HCT116 (cell line): ENCODE measurements around the gene SPDYE4. TPM values are rescaled to one million over a fixed set of nuclear protein-coding genes. Genes with fewer than 3 reads are reported as not detected.

Experiments
- ATAC-seq: fragments of 200-7000 bp; cut with Tn5 transposase; 2 replicates; pipeline ENCODE4 v1.9.1; 2020; ENCODE audit warnings: mild to moderate bottlenecking, moderate library complexity
- BruUV-seq: library from RNA; stranded (reverse); fragments of 400-500 nt; replicated peaks from 2 replicates; lab custom pipeline; 2021; lab: Mats Ljungman, UMichigan
- CTCF ChIA-PET: fragments of 300-600 bp; sonication (Branson Sonifier 250); formaldehyde crosslinking; loops from one replicate; lab custom pipeline; 2021; ENCODE audit warnings: antibody characterized with exemption; lab: Charles Lee
- POLR2A ChIA-PET: fragments of 300-600, 350-600 bp; sonication (Branson Sonifier 250); formaldehyde crosslinking; loops from one replicate; lab custom pipeline; 2021; ENCODE audit warnings: antibody characterized with exemption; lab: Charles Lee
- RAD21 ChIA-PET, 2 experiments: fragments of 300-600 bp; sonication (Branson Sonifier 250); formaldehyde crosslinking; loops; one replicate each; lab custom pipeline; 2023; ENCODE audit warnings: low total read pairs in 2 of 2; ENCODE audit not compliant: uncharacterized antibody in 2 of 2, unreplicated experiment in 2 of 2, low non-redundant PET in 1 of 2; lab: Charles Lee
- DNase-seq: peaks from one replicate; pipeline ENCODE4 v3.0.0-alpha.2; 2010; ENCODE audit warnings: low read depth, low spot score
- H2AFZ ChIP-seq: fragments of 200-600 bp; shearing (Covaris generic), sonication (generic); 2 replicates; pipeline ENCODE4 v1.6.1; 2017; ENCODE audit warnings: low read depth, mixed run types, mixed read lengths, antibody characterized with exemption, low read length; ENCODE audit not compliant: poor library complexity, severe bottlenecking
- H3K27ac ChIP-seq: 2 replicates; pipeline ENCODE4 v1.5.1; 2012; ENCODE audit warnings: low read depth, low read length
- H3K27me3 ChIP-seq: fragments of 200-600 bp; sonication (generic); 2 replicates; pipeline ENCODE4 v1.6.1; 2016; ENCODE audit warnings: mixed run types, low read length, mixed read lengths; ENCODE audit not compliant: insufficient read depth
- H3K36me3 ChIP-seq, 2 experiments: fragments of 200-500 bp in 1 of 2; fragments of 200-600 bp in 1 of 2; sonication (Bioruptor generic) in 1 of 2; sonication (generic) in 1 of 2; 2 replicates each; pipeline versions ENCODE4 v1.5.1 to v1.6.1; 2014 to 2016; ENCODE audit warnings: low read length in 2 of 2, inconsistent platforms in 1 of 2, mixed read lengths in 1 of 2, mixed run types in 1 of 2; ENCODE audit not compliant: insufficient read depth in 2 of 2, control insufficient read depth in 1 of 2
- H3K4me1 ChIP-seq, 2 experiments: fragments of 200-600 bp in 1 of 2; sonication (generic) in 1 of 2; 2 replicates each; pipeline versions ENCODE4 v1.5.1 to v1.6.1; 2012 to 2017; ENCODE audit warnings: low read length in 2 of 2, inconsistent platforms in 1 of 2, mild to moderate bottlenecking in 1 of 2, mixed read lengths in 1 of 2, mixed run types in 1 of 2, moderate library complexity in 1 of 2; ENCODE audit not compliant: insufficient read depth in 2 of 2, control insufficient read depth in 1 of 2
- H3K4me2 ChIP-seq: fragments of 200-600 bp; sonication (generic); 2 replicates; pipeline ENCODE4 v1.6.1; 2017; ENCODE audit warnings: mixed run types, low read length, mixed read lengths
- H3K4me3 ChIP-seq, 2 experiments: fragments of 200-600 bp in 1 of 2; sonication (generic) in 1 of 2; replicated peaks in 1 of 2; 2 replicates each; pipeline ENCODE4 v1.5.1; 2011 to 2016; ENCODE audit warnings: low read length in 2 of 2, control low read depth in 1 of 2, low read depth in 1 of 2, mild to moderate bottlenecking in 1 of 2, mixed read lengths in 1 of 2, mixed run types in 1 of 2
- H3K79me2 ChIP-seq: fragments of 200-600 bp; sonication (generic); 2 replicates; pipeline ENCODE4 v1.6.1; 2017; ENCODE audit warnings: mild to moderate bottlenecking, mixed run types, low read length, moderate library complexity, mixed read lengths; ENCODE audit not compliant: insufficient read depth
- H3K9ac ChIP-seq: fragments of 200-600 bp; sonication (generic); 2 replicates; pipeline ENCODE4 v1.6.1; 2016; ENCODE audit warnings: low read length, mixed read lengths
- H3K9me2 ChIP-seq: fragments of 200-600 bp; sonication (generic), shearing (Covaris generic); 2 replicates; pipeline ENCODE4 v1.6.1; 2017; ENCODE audit warnings: mixed run types, mild to moderate bottlenecking, moderate library complexity; ENCODE audit not compliant: insufficient read depth
- H3K9me3 ChIP-seq, 2 experiments: fragments of 200-500 bp in 1 of 2; fragments of 200-600 bp in 1 of 2; sonication (Bioruptor generic) in 1 of 2; sonication (generic) in 1 of 2; 2 replicates each; pipeline ENCODE4 v1.6.1; 2014 to 2017; ENCODE audit warnings: low read length in 2 of 2, mixed read lengths in 2 of 2, inconsistent platforms in 1 of 2, low read depth in 1 of 2, mild to moderate bottlenecking in 1 of 2, mixed run types in 1 of 2, moderate library complexity in 1 of 2; ENCODE audit not compliant: control insufficient read depth in 1 of 2, insufficient read depth in 1 of 2
- H4K20me1 ChIP-seq: fragments of 200-600 bp; sonication (generic), shearing (Covaris generic); 2 replicates; pipeline ENCODE4 v1.6.1; 2017; ENCODE audit warnings: mixed run types, mild to moderate bottlenecking, moderate library complexity; ENCODE audit not compliant: insufficient read depth
- CEBPB ChIP-seq: IDR thresholded peaks from 2 replicates; pipeline ENCODE4 v1.6.1; 2012; ENCODE audit warnings: low read depth
- EGR1 ChIP-seq: IDR thresholded peaks from 2 replicates; pipeline ENCODE4 v1.6.1; 2012; ENCODE audit warnings: low read depth
- ELF1 ChIP-seq: IDR thresholded peaks from 2 replicates; pipeline ENCODE4 v1.6.1; 2012; ENCODE audit warnings: low read depth, borderline replicate concordance
- JUND ChIP-seq: IDR thresholded peaks from 2 replicates; pipeline ENCODE4 v1.6.1; 2012
- POLR2A ChIP-seq: IDR thresholded peaks from 2 replicates; pipeline ENCODE4 v1.7.0; 2011; ENCODE audit warnings: borderline replicate concordance; ENCODE audit not compliant: insufficient read depth, insufficient read length; ENCODE audit errors: extremely low read depth
- SP1 ChIP-seq: IDR thresholded peaks from 2 replicates; pipeline ENCODE4 v1.6.1; 2012; ENCODE audit warnings: low read depth
- TCF7L2 ChIP-seq: IDR thresholded peaks from 2 replicates; pipeline ENCODE4 v1.7.0; 2011; ENCODE audit warnings: borderline replicate concordance, inconsistent platforms; ENCODE audit not compliant: insufficient read depth, insufficient read length; ENCODE audit errors: extremely low read depth
- YY1 ChIP-seq: IDR thresholded peaks from 2 replicates; pipeline ENCODE4 v1.6.1; 2011; ENCODE audit warnings: low read length, low read depth, moderate library complexity, mild to moderate bottlenecking; ENCODE audit not compliant: insufficient replicate concordance; ENCODE audit errors: extremely low read depth
- ZNF274 ChIP-seq: fragments of 200-500 bp; sonication (Bioruptor generic); IDR thresholded peaks from 2 replicates; pipeline ENCODE4 v1.6.1; 2014; ENCODE audit warnings: mild to moderate bottlenecking, low read depth, low read length, inconsistent platforms
- intact Hi-C: fragments of 100-400 bp; cut with micrococcal nuclease; formaldehyde crosslinking; loops from 2 replicates; pipeline ENCODE4 v1.10.0; 2022
- total RNA-seq: library from RNA; stranded (reverse); gene quantifications from one replicate; pipeline ENCODE4 v1.2.1, GENCODE V29; 2021; ENCODE audit not compliant: unreplicated experiment
- TF ChIP-seq, protein P1 (sequence below): IDR thresholded peaks from 2 replicates; pipeline ENCODE4 v1.6.1; 2012
- TF ChIP-seq, protein P2 (sequence below), 3 experiments: fragments of 200-600 bp in 1 of 3; sonication (generic) in 1 of 3; IDR thresholded peaks in 2 of 3; conservative IDR thresholded peaks in 1 of 3; 2 replicates each; pipeline ENCODE4 v1.5.1; 2012 to 2017; ENCODE audit warnings: low read depth in 2 of 3, low read length in 2 of 3, antibody characterized with exemption in 1 of 3, borderline replicate concordance in 1 of 3, control low read depth in 1 of 3, mild to moderate bottlenecking in 1 of 3, mixed read lengths in 1 of 3, mixed run types in 1 of 3, moderate library complexity in 1 of 3; ENCODE audit not compliant: insufficient read depth in 1 of 3
- TF ChIP-seq, protein P3 (sequence below): IDR thresholded peaks from 2 replicates; pipeline ENCODE4 v1.6.1; 2011; ENCODE audit warnings: mild to moderate bottlenecking, low read length, moderate library complexity; ENCODE audit not compliant: insufficient replicate concordance; ENCODE audit errors: extremely low read depth
- TF ChIP-seq, protein P4 (sequence below): IDR thresholded peaks from 2 replicates; pipeline ENCODE4 v1.6.1; 2012; ENCODE audit warnings: low read depth

Gene SPDYE4
- total RNA-seq, 1 experiment from 2014 or later = not detected

DNA sequence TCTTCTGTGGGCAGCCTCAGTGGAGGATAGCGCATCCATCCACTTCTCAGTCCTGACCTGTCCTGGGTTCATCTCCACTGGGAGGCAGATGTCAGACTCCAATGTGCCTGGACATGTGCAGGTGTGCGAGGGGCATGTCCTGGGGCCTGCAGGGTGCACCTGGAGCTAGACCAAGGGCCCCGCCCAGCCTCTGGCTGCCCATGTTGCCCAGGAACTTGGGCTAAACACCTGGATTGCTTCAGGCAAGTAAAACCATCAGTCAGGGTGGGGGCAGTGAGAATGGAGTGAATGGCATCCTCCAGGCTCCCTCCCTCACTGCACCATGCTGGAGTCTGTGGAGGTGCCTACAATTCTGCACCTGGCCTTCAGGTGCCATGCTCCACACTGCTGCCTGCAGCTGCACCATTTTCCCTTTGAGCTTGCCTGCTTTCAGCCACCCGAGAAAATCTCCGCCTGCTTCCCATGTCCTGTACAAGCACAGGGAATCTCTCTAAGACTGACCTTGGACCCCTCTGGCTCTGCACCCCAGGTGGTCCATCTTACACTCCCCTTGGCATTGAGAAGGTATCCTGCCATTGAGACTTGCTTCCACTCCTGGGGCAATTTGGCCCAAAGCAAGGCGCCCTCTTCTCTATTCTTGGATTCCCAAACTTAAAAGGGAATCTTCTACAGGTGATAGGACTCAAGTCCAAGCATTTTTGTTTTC lies 42.9 kb upstream of the SPDYE4 start:
- no peaks in the 10 kb centered on the region for H3K36me3 ChIP-seq
- no peaks in the 10 kb centered on the region for H4K20me1 ChIP-seq
- no peaks in the 10 kb centered on the region for H3K79me2 ChIP-seq
- no TSS peak for BruUV-seq
- intact Hi-C loops = no loop called here
- ChIA-PET CTCF (no interaction called here), RAD21 (no interaction called here), POLR2A (no interaction called here)
- H3K4me1 ChIP-seq = no peaks in the 10 kb centered on the region
- no peak overlapping the region for H3K4me2 ChIP-seq
- no peak for TF ChIP-seq TCF7L2
- no peak for TF ChIP-seq POLR2A
- TF ChIP-seq EGR1 = no peak
- TF ChIP-seq, protein P1, sequence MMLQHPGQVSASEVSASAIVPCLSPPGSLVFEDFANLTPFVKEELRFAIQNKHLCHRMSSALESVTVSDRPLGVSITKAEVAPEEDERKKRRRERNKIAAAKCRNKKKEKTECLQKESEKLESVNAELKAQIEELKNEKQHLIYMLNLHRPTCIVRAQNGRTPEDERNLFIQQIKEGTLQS = no peak
- no peak for TF ChIP-seq JUND
- no peak for TF ChIP-seq YY1
- no peak for TF ChIP-seq ELF1
- TF ChIP-seq, protein P2, sequence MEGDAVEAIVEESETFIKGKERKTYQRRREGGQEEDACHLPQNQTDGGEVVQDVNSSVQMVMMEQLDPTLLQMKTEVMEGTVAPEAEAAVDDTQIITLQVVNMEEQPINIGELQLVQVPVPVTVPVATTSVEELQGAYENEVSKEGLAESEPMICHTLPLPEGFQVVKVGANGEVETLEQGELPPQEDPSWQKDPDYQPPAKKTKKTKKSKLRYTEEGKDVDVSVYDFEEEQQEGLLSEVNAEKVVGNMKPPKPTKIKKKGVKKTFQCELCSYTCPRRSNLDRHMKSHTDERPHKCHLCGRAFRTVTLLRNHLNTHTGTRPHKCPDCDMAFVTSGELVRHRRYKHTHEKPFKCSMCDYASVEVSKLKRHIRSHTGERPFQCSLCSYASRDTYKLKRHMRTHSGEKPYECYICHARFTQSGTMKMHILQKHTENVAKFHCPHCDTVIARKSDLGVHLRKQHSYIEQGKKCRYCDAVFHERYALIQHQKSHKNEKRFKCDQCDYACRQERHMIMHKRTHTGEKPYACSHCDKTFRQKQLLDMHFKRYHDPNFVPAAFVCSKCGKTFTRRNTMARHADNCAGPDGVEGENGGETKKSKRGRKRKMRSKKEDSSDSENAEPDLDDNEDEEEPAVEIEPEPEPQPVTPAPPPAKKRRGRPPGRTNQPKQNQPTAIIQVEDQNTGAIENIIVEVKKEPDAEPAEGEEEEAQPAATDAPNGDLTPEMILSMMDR (IDR thresholded peaks at IDR 0.05 in 2 of 3, conservative IDR thresholded peaks at IDR 0.05 in 1 of 3; ENCODE audit: borderline replicate concordance in 1 of 3, insufficient read depth in 1 of 3, low read depth in 2 of 3, low read length in 2 of 3) = no peak
- TF ChIP-seq SP1 = no peak
- TF ChIP-seq, protein P3, sequence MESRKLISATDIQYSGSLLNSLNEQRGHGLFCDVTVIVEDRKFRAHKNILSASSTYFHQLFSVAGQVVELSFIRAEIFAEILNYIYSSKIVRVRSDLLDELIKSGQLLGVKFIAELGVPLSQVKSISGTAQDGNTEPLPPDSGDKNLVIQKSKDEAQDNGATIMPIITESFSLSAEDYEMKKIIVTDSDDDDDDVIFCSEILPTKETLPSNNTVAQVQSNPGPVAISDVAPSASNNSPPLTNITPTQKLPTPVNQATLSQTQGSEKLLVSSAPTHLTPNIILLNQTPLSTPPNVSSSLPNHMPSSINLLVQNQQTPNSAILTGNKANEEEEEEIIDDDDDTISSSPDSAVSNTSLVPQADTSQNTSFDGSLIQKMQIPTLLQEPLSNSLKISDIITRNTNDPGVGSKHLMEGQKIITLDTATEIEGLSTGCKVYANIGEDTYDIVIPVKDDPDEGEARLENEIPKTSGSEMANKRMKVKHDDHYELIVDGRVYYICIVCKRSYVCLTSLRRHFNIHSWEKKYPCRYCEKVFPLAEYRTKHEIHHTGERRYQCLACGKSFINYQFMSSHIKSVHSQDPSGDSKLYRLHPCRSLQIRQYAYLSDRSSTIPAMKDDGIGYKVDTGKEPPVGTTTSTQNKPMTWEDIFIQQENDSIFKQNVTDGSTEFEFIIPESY = no peak
- no peak for TF ChIP-seq ZNF274
- TF ChIP-seq, protein P4, sequence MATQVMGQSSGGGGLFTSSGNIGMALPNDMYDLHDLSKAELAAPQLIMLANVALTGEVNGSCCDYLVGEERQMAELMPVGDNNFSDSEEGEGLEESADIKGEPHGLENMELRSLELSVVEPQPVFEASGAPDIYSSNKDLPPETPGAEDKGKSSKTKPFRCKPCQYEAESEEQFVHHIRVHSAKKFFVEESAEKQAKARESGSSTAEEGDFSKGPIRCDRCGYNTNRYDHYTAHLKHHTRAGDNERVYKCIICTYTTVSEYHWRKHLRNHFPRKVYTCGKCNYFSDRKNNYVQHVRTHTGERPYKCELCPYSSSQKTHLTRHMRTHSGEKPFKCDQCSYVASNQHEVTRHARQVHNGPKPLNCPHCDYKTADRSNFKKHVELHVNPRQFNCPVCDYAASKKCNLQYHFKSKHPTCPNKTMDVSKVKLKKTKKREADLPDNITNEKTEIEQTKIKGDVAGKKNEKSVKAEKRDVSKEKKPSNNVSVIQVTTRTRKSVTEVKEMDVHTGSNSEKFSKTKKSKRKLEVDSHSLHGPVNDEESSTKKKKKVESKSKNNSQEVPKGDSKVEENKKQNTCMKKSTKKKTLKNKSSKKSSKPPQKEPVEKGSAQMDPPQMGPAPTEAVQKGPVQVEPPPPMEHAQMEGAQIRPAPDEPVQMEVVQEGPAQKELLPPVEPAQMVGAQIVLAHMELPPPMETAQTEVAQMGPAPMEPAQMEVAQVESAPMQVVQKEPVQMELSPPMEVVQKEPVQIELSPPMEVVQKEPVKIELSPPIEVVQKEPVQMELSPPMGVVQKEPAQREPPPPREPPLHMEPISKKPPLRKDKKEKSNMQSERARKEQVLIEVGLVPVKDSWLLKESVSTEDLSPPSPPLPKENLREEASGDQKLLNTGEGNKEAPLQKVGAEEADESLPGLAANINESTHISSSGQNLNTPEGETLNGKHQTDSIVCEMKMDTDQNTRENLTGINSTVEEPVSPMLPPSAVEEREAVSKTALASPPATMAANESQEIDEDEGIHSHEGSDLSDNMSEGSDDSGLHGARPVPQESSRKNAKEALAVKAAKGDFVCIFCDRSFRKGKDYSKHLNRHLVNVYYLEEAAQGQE = no peak
- no peak for TF ChIP-seq CEBPB
- H3K9ac ChIP-seq = no peak overlapping the region
- no peak overlapping the region for H3K4me3 ChIP-seq
- H3K9me2 ChIP-seq = no peaks in the 10 kb centered on the region
- H3K27ac ChIP-seq = no peak overlapping the region
- DNase-seq (no peak), ATAC-seq (no peak)
- H3K9me3 ChIP-seq = no peaks in the 10 kb centered on the region
- no peaks in the 10 kb centered on the region for H3K27me3 ChIP-seq
- no peak overlapping the region for H2AFZ ChIP-seq
